Parathyroid adenoma (tissue), 2 donors: ENCODE data around the gene MAP2.

ENCODE experiments used
- H2AFZ ChIP-seq: fragments of 300-600 bp; sonication (generic); one replicate; pipeline ENCODE4 v1.7.0; 2017; ENCODE audit warnings: antibody characterized with exemption, mild to moderate bottlenecking
- H3K27ac ChIP-seq: fragments of 300-600 bp; sonication (generic); one replicate; pipeline ENCODE4 v1.7.0; 2017
- H3K27me3 ChIP-seq: fragments of 300-600 bp; sonication (generic); one replicate; pipeline ENCODE4 v1.7.0; 2017; ENCODE audit warnings: low read length; ENCODE audit not compliant: control insufficient read depth, insufficient read depth
- H3K36me3 ChIP-seq: fragments of 300-600 bp; sonication (generic); one replicate; pipeline ENCODE4 v1.7.0; 2017; ENCODE audit warnings: low read length; ENCODE audit not compliant: control insufficient read depth, insufficient read depth
- H3K4me1 ChIP-seq: fragments of 300-600 bp; sonication (generic); one replicate; pipeline ENCODE4 v1.7.0; 2017; ENCODE audit warnings: control low read depth
- H3K4me2 ChIP-seq: fragments of 300-600 bp; sonication (generic); one replicate; pipeline ENCODE4 v1.7.0; 2017; ENCODE audit warnings: low read length
- H3K4me3 ChIP-seq: fragments of 300-600 bp; sonication (generic); one replicate; pipeline ENCODE4 v1.7.0; 2017; ENCODE audit warnings: low read depth, low read length
- H3K79me2 ChIP-seq: fragments of 300-600 bp; sonication (generic); one replicate; pipeline ENCODE4 v1.7.0; 2017; ENCODE audit warnings: control low read depth
- H3K9ac ChIP-seq: fragments of 300-600 bp; sonication (generic); one replicate; pipeline ENCODE4 v1.7.0; 2017; ENCODE audit warnings: mild to moderate bottlenecking
- H3K9me3 ChIP-seq: fragments of 300-600 bp; sonication (generic); one replicate; pipeline ENCODE4 v1.7.0; 2017; ENCODE audit warnings: low read length; ENCODE audit not compliant: control insufficient read depth
- TF ChIP-seq, protein P1 (sequence below): fragments of 300-600 bp; sonication (generic); IDR thresholded peaks from one replicate; pipeline ENCODE4 v1.7.0; 2017; ENCODE audit warnings: antibody characterized with exemption, mild to moderate bottlenecking
- donor health status: primary hyperparathyroidism.

MAP2 gene

DNA sequence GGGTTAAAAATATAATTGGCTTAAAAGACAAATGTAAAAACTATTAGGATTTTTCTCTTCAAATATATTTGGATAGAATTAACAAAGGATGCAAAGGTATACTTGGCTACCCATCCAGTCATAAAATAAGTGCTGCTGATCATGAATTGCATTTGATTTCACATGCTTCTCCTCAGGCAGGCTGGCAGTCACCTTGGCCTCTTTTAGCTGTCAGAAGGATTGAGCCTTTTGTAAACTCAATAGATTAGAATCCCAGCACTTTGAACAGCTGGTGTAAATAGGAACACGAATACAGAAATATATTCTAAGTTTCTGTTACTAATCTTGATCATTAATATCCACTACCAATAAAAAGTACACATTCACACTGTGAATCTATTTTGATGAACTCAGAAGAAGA is 178.4 kb downstream of the MAP2 start:
- Histone ChIP-seq H3K79me2 (no peaks in the 10 kb centered on the region), H3K9me3 (no peaks in the 10 kb centered on the region), H3K27ac (no peak overlapping the region), H3K4me2 (no peak overlapping the region), H3K36me3 (no peaks in the 10 kb centered on the region), H3K4me3 (no peak overlapping the region), H2AFZ (no peak overlapping the region), H3K27me3 (no peaks in the 10 kb centered on the region), H3K9ac (no peak overlapping the region), H3K4me1 (no peaks in the 10 kb centered on the region)
- TF ChIP-seq, protein P1, sequence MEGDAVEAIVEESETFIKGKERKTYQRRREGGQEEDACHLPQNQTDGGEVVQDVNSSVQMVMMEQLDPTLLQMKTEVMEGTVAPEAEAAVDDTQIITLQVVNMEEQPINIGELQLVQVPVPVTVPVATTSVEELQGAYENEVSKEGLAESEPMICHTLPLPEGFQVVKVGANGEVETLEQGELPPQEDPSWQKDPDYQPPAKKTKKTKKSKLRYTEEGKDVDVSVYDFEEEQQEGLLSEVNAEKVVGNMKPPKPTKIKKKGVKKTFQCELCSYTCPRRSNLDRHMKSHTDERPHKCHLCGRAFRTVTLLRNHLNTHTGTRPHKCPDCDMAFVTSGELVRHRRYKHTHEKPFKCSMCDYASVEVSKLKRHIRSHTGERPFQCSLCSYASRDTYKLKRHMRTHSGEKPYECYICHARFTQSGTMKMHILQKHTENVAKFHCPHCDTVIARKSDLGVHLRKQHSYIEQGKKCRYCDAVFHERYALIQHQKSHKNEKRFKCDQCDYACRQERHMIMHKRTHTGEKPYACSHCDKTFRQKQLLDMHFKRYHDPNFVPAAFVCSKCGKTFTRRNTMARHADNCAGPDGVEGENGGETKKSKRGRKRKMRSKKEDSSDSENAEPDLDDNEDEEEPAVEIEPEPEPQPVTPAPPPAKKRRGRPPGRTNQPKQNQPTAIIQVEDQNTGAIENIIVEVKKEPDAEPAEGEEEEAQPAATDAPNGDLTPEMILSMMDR, result no peak

GRCh38 chr2:209609531-209609930 is 185.7 kb downstream of the MAP2 start:
- H3K9me3 ChIP-seq, result no peaks in the 10 kb centered on the region
- no peaks in the 10 kb centered on the region for H3K4me1 ChIP-seq
- H3K4me2 ChIP-seq, result no peak overlapping the region
- H2AFZ ChIP-seq, result no peak overlapping the region
- no peaks in the 10 kb centered on the region for H3K36me3 ChIP-seq
- H3K79me2 ChIP-seq, result no peaks in the 10 kb centered on the region
- H3K27me3 ChIP-seq, result no peaks in the 10 kb centered on the region
- H3K4me3 ChIP-seq, result no peak overlapping the region
- no peak overlapping the region for H3K9ac ChIP-seq
- no peak overlapping the region for H3K27ac ChIP-seq
- TF ChIP-seq, protein P1, result no peak

GRCh38 chr2:209610631-209611030 is 186.8 kb downstream of the MAP2 start:
- Histone ChIP-seq H3K9ac (no peak overlapping the region), H3K4me2 (no peak overlapping the region), H3K27ac (no peak overlapping the region), H3K79me2 (no peaks in the 10 kb centered on the region), H3K27me3 (no peaks in the 10 kb centered on the region), H3K36me3 (no peaks in the 10 kb centered on the region), H3K9me3 (no peaks in the 10 kb centered on the region), H3K4me1 (no peaks in the 10 kb centered on the region), H3K4me3 (no peak overlapping the region), H2AFZ (no peak overlapping the region)
- TF ChIP-seq, protein P1, result no peak

- Histone ChIP-seq H3K27me3 (no peaks in the 10 kb centered on the region), H3K9ac (no peak overlapping the region), H3K27ac (no peak overlapping the region), H3K4me3 (no peak overlapping the region), H3K9me3 (no peaks in the 10 kb centered on the region), H2AFZ (no peak overlapping the region), H3K36me3 (no peaks in the 10 kb centered on the region), H3K79me2 (no peaks in the 10 kb centered on the region), H3K4me2 (no peak overlapping the region), H3K4me1 (no peaks in the 10 kb centered on the region)
- TF ChIP-seq, protein P1, result no peak
These were observed 189.9 kb downstream of the MAP2 start for GRCh38 chr2:209613649-209614305.

- no peaks in the 10 kb centered on the region for H3K4me1 ChIP-seq
These were observed 191.0 kb downstream of the MAP2 start for GRCh38 chr2:209614690-209615369.

More at GRCh38 chr2:209614690-209615369, 191.0 kb downstream of the MAP2 start:
- no peaks in the 10 kb centered on the region for H3K36me3 ChIP-seq
- H3K27ac ChIP-seq, result no peak overlapping the region
- TF ChIP-seq, protein P1, result no peak
- H3K9me3 ChIP-seq, result no peaks in the 10 kb centered on the region
- H3K9ac ChIP-seq, result no peak overlapping the region
- no peaks in the 10 kb centered on the region for H3K79me2 ChIP-seq
- H3K4me2 ChIP-seq, result no peak overlapping the region
- H3K27me3 ChIP-seq, result no peaks in the 10 kb centered on the region
- H2AFZ ChIP-seq, result no peak overlapping the region
- H3K4me3 ChIP-seq, result no peak overlapping the region
